ENCODE measurements around the gene TMCC1. TPM values are rescaled to one million over a fixed set of nuclear protein-coding genes. Genes with fewer than 3 reads are reported as not detected.

TMCC1 gene
- total RNA-seq, 1 donor from 2014 or later: 37.8 TPM

DNA sequence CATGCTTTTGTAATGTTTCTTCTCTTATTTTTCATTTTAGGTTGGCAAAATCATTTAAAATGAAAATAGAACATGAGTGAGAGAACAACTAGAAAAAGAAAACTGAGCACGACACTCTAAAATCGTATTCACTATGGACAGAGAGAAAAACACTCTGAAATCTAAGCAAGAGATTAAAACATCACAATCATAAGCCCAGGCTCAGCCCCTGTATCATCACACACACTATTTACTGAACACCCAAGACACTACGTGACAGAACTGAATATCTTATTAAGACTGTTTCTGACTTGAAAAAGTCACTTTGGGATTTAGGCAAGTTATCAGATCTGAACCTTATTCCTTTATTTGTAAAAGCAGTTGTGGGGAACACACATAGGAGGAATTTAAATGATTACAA lies 204.5 kb downstream of the TMCC1 start:
- TF ChIP-seq, protein P1, sequence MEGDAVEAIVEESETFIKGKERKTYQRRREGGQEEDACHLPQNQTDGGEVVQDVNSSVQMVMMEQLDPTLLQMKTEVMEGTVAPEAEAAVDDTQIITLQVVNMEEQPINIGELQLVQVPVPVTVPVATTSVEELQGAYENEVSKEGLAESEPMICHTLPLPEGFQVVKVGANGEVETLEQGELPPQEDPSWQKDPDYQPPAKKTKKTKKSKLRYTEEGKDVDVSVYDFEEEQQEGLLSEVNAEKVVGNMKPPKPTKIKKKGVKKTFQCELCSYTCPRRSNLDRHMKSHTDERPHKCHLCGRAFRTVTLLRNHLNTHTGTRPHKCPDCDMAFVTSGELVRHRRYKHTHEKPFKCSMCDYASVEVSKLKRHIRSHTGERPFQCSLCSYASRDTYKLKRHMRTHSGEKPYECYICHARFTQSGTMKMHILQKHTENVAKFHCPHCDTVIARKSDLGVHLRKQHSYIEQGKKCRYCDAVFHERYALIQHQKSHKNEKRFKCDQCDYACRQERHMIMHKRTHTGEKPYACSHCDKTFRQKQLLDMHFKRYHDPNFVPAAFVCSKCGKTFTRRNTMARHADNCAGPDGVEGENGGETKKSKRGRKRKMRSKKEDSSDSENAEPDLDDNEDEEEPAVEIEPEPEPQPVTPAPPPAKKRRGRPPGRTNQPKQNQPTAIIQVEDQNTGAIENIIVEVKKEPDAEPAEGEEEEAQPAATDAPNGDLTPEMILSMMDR (IDR thresholded peaks at IDR 0.05): no peak
- no peaks in the 10 kb centered on the region for H3K27me3 Mint-ChIP-seq (ENCODE audit: unreplicated experiment)
- peak overlapping the region; percentile 64 for H3K27ac Mint-ChIP-seq (ENCODE audit: unreplicated experiment)
- H3K36me3 Mint-ChIP-seq (ENCODE audit: unreplicated experiment): no peaks in the 10 kb centered on the region
- peaks cover 23% of the 10 kb centered on the region for H3K4me1 Mint-ChIP-seq (ENCODE audit: unreplicated experiment)
- no peaks in the 10 kb centered on the region for H3K9me3 Mint-ChIP-seq (ENCODE audit: unreplicated experiment)
- DNase-seq (ENCODE audit: extremely low spot score, unreplicated experiment): no peak
- H3K4me3 Mint-ChIP-seq (ENCODE audit: unreplicated experiment): peak overlapping the region; percentile 65

- Mint-ChIP-seq H3K4me1 (ENCODE audit: unreplicated experiment) (peaks cover 24% of the 10 kb centered on the region), H3K4me3 (ENCODE audit: unreplicated experiment) (peak overlapping the region; percentile 65), H3K27ac (ENCODE audit: unreplicated experiment) (peak overlapping the region; percentile 64), H3K27me3 (ENCODE audit: unreplicated experiment) (no peaks in the 10 kb centered on the region), H3K36me3 (ENCODE audit: unreplicated experiment) (no peaks in the 10 kb centered on the region), H3K9me3 (ENCODE audit: unreplicated experiment) (no peaks in the 10 kb centered on the region)
- TF ChIP-seq, protein P1 (IDR thresholded peaks at IDR 0.05): no peak
- no peak for DNase-seq (ENCODE audit: extremely low spot score, unreplicated experiment)
These were observed 205.1 kb downstream of the TMCC1 start for GRCh38 chr3:129688271-129688895.

GRCh38 chr3:129687586-129688125 lies 205.9 kb downstream of the TMCC1 start:
- Mint-ChIP-seq H3K36me3 (ENCODE audit: unreplicated experiment) (no peaks in the 10 kb centered on the region), H3K27ac (ENCODE audit: unreplicated experiment) (no peak overlapping the region), H3K4me3 (ENCODE audit: unreplicated experiment) (no peak overlapping the region), H3K4me1 (ENCODE audit: unreplicated experiment) (peaks cover 24% of the 10 kb centered on the region), H3K9me3 (ENCODE audit: unreplicated experiment) (no peaks in the 10 kb centered on the region), H3K27me3 (ENCODE audit: unreplicated experiment) (no peaks in the 10 kb centered on the region)
- TF ChIP-seq, protein P1 (IDR thresholded peaks at IDR 0.05): no peak
- no peak for DNase-seq (ENCODE audit: extremely low spot score, unreplicated experiment)

GRCh38 chr3:129686941-129687340 lies 206.6 kb downstream of the TMCC1 start:
- Mint-ChIP-seq H3K4me3 (ENCODE audit: unreplicated experiment) (no peak overlapping the region), H3K36me3 (ENCODE audit: unreplicated experiment) (no peaks in the 10 kb centered on the region), H3K27me3 (ENCODE audit: unreplicated experiment) (no peaks in the 10 kb centered on the region), H3K27ac (ENCODE audit: unreplicated experiment) (no peak overlapping the region), H3K9me3 (ENCODE audit: unreplicated experiment) (no peaks in the 10 kb centered on the region), H3K4me1 (ENCODE audit: unreplicated experiment) (peaks cover 24% of the 10 kb centered on the region)
- DNase-seq (ENCODE audit: extremely low spot score, unreplicated experiment): no peak
- TF ChIP-seq, protein P1 (IDR thresholded peaks at IDR 0.05): no peak

DNA sequence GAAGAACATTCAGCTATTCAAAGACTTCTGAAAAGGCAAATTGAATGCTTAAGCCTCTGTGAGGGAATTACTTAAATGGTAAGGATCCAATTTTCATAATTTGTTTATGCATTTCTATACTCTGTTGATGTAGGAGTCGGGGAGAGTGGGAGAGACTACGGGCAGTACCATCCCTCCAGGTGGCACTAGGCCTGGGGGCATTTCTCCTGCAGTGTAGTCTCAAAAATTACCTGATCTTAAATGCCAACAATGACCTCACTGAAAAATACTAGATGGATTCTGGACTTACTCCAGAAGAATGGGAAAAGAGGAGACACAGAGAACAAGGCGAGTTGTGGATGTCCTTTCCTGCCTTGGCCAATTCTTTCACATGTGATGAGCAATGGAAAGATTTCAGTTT lies 209.2 kb downstream of the TMCC1 start:
- TF ChIP-seq, protein P1 (IDR thresholded peaks at IDR 0.05): no peak
- no peak overlapping the region for H3K27ac Mint-ChIP-seq (ENCODE audit: unreplicated experiment)

More for the DNA sequence above, 209.2 kb downstream of the TMCC1 start:
- DNase-seq (ENCODE audit: extremely low spot score, unreplicated experiment): no peak
- no peaks in the 10 kb centered on the region for H3K27me3 Mint-ChIP-seq (ENCODE audit: unreplicated experiment)
- no peaks in the 10 kb centered on the region for H3K9me3 Mint-ChIP-seq (ENCODE audit: unreplicated experiment)
- no peak overlapping the region for H3K4me3 Mint-ChIP-seq (ENCODE audit: unreplicated experiment)
- no peaks in the 10 kb centered on the region for H3K36me3 Mint-ChIP-seq (ENCODE audit: unreplicated experiment)
- H3K4me1 Mint-ChIP-seq (ENCODE audit: unreplicated experiment): peaks cover 29% of the 10 kb centered on the region

Measured in osteocyte (in vitro differentiated cells).